ENCODE data around the gene PYY.

Gene PYY

GRCh38 chr17:43927060-43927864, 26.5 kb downstream of the PYY start:
- no peak for DNase-seq (ENCODE audit: low read depth)
- H3K4me3 ChIP-seq (ENCODE audit: low read depth, low read length) = peak overlapping the region; percentile 27

- no peak for DNase-seq (ENCODE audit: low read depth)
- no peak overlapping the region for H3K4me3 ChIP-seq (ENCODE audit: low read depth, low read length)
Measured at GRCh38 chr17:43924558-43924957, 29.2 kb downstream of the PYY start.

- H3K4me3 ChIP-seq (ENCODE audit: low read depth, low read length) = no peak overlapping the region
- DNase-seq (ENCODE audit: low read depth) = no peak
Measured at GRCh38 chr17:43920500-43921095, 33.1 kb downstream of the PYY start.

GRCh38 chr17:43918026-43918389, 35.7 kb downstream of the PYY start:
- H3K4me3 ChIP-seq (ENCODE audit: low read depth, low read length) = no peak overlapping the region
- DNase-seq (ENCODE audit: low read depth) = no peak

GRCh38 chr17:43917348-43918025, 36.3 kb downstream of the PYY start:
- DNase-seq (ENCODE audit: low read depth) = no peak
- H3K4me3 ChIP-seq (ENCODE audit: low read depth, low read length) = no peak overlapping the region

- no peak for DNase-seq (ENCODE audit: low read depth)
- H3K4me3 ChIP-seq (ENCODE audit: low read depth, low read length) = no peak overlapping the region
Measured at GRCh38 chr17:43917016-43917347, 36.8 kb downstream of the PYY start.

- no peak overlapping the region for H3K4me3 ChIP-seq (ENCODE audit: low read depth, low read length)
- no peak for DNase-seq (ENCODE audit: low read depth)
Measured at GRCh38 chr17:43916385-43916784, 37.4 kb downstream of the PYY start.

- no peak overlapping the region for H3K4me3 ChIP-seq (ENCODE audit: low read depth, low read length)
- DNase-seq (ENCODE audit: low read depth) = no peak
Measured at GRCh38 chr17:43915559-43915958, 38.2 kb downstream of the PYY start.

GRCh38 chr17:43914451-43914850, 39.3 kb downstream of the PYY start:
- DNase-seq (ENCODE audit: low read depth) = no peak
- no peak overlapping the region for H3K4me3 ChIP-seq (ENCODE audit: low read depth, low read length)

GRCh38 chr17:43913584-43913983, 40.2 kb downstream of the PYY start:
- no peak overlapping the region for H3K4me3 ChIP-seq (ENCODE audit: low read depth, low read length)

GRCh38 chr17:43912635-43913304, 41.0 kb downstream of the PYY start:
- no peak for DNase-seq (ENCODE audit: low read depth)
- H3K4me3 ChIP-seq (ENCODE audit: low read depth, low read length) = no peak overlapping the region

More at GRCh38 chr17:43913584-43913983, 40.2 kb downstream of the PYY start:
- DNase-seq (ENCODE audit: low read depth) = no peak

GRCh38 chr17:43911904-43912303, 41.8 kb downstream of the PYY start:
- no peak for DNase-seq (ENCODE audit: low read depth)
- no peak overlapping the region for H3K4me3 ChIP-seq (ENCODE audit: low read depth, low read length)

- no peak overlapping the region for H3K4me3 ChIP-seq (ENCODE audit: low read depth, low read length)
- DNase-seq (ENCODE audit: low read depth) = no peak
Measured at GRCh38 chr17:43909537-43910231, 44.1 kb downstream of the PYY start.

GRCh38 chr17:43907998-43908721, 45.6 kb downstream of the PYY start:
- DNase-seq (ENCODE audit: low read depth) = no peak
- H3K4me3 ChIP-seq (ENCODE audit: low read depth, low read length) = peak overlapping the region; percentile 86

- DNase-seq (ENCODE audit: low read depth) = no peak
- H3K4me3 ChIP-seq (ENCODE audit: low read depth, low read length) = peak within 1 kb of the TSS; percentile 86
Measured at GRCh38 chr17:43907425-43907981, 46.2 kb downstream of the PYY start, which contains the start of gene MPP2. MPP2 (minus strand) TSS chr17:43907536; CDS start chr17:43904460, 3,076 bp downstream.

- no peak for DNase-seq (ENCODE audit: low read depth)
- peak overlapping the region; percentile 86 for H3K4me3 ChIP-seq (ENCODE audit: low read depth, low read length)
Measured at GRCh38 chr17:43906951-43907424, 46.8 kb downstream of the PYY start.

GRCh38 chr17:43905985-43906852, 47.5 kb downstream of the PYY start:
- DNase-seq (ENCODE audit: low read depth) = no peak
- peak overlapping the region; percentile 86 for H3K4me3 ChIP-seq (ENCODE audit: low read depth, low read length)
